HG03280 (cell line): Measurements from ENCODE around the gene GALNT1.

Source experiments
- ATAC-seq: cut with Tn5 transposase; IDR thresholded peaks from one replicate; pipeline ENCODE4 v1.9.1; 2021; ENCODE audit warnings: mild to moderate bottlenecking, moderate library complexity; ENCODE audit not compliant: unreplicated experiment

Gene GALNT1

GRCh38 chr18:35662293-35663062 lies 80.9 kb downstream of the GALNT1 start:
- no peak for ATAC-seq

DNA sequence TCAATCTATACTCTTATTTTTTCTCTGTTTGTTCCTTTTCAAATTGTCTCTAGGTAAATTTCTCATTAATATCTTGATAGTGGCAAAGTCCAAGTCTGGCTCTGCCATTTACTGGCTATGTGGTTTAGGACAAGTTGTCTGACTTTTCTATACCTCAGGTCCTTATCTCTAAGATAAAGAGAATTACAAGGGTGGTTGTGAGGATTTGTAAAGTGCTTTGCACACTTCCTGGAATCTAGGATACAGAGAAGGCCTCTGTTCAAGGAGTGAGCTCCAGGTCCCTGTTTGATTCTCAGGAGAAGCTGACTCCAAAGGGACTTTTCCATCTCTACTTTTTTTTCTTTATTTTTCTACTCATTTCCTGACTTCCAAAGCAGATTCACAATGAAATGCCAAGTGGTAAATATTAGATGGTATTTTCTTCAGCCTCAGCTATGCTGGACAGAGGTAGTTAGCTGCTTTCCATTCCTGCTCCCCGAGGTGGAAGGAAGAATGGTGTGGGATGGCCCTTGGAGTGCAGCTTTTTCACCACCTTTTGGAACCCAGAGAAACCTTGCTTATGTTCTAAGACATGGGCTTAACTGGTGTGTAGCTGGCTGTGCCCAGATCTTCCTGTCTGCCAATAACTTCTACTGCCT lies 90.5 kb downstream of the GALNT1 start:
- ATAC-seq, result no peak

DNA sequence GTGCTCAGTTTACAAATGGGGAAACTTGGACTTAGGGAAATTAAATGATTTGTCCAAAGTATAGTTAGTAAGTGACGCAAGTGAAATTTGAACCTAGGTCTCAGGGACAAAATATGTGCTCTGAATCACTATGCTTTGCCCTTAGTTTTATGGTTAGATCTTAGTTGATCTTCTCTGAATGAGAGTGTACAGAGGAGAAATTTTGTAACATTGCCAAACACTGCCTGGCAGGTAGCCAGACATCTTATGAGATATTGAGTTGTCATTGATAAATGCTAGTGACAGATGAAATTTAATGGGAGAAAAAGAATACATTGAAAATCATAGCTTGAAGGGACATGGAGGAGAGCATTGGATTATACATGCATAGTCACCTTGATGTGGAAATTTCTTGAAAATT lies 91.4 kb downstream of the GALNT1 start:
- no peak for ATAC-seq

GRCh38 chr18:35673682-35674081 lies 92.1 kb downstream of the GALNT1 start:
- ATAC-seq, result no peak

- ATAC-seq, result no peak
These were observed 98.6 kb downstream of the GALNT1 start for GRCh38 chr18:35680139-35680551.

GRCh38 chr18:35682281-35682867 lies 100.8 kb downstream of the GALNT1 start:
- ATAC-seq, result no peak

DNA sequence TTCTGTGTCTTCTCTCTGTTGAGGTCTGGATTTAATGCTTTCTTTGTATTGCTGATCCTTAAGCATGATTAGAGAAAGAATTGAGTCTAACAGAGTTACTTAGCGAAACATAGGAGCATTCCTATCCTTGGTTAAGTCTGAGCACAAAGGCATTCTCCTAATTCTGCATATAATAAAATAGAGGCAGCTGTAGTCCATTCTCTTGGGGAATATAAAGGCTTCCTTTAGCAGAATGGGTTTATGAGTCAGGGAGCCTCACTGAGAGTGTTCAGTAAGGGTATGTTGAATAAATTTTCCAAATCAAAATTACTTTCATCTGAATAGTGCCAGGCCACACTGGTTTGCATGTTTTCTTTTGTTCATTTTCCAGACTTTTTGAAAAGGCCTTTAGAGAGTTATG lies 101.5 kb downstream of the GALNT1 start:
- ATAC-seq, result no peak

DNA sequence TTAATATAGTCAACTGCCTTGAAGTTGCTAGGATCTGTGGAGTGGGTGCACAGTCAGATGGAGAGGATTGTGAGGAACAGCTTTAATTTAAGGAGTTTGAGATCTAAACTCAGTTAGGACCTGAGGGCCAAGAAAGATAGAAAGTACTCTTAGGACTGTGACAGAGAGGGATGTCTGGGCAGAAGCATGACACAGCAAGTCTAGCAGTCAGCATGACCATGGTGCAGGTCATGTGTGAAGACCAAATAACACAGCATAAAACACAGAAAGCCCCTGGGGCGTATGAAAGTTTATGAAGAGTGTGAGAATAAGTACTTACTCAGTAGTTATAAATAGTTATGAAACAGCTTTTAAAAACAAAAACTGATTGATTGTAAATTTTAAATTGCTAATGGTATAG lies 107.2 kb downstream of the GALNT1 start:
- peak; percentile 75 for ATAC-seq

DNA sequence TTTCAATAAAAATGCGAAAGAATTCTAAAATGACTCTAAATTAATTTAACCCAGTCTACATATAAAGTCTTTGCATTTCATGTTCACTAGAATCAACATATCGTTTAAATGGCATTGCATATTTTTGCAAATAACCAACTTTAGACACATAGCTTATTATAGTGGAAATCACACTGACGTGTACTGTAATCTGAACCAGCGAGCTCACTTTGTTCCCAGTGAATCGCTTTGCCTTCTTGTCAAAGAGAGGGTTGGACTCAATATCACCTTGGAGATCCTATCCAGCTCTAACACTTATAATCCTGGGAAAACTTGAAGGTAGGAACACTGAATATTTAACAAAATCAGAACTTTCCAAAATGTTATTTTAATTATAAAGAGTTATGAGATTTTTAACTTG lies 108.2 kb downstream of the GALNT1 start:
- ATAC-seq, result no peak

DNA sequence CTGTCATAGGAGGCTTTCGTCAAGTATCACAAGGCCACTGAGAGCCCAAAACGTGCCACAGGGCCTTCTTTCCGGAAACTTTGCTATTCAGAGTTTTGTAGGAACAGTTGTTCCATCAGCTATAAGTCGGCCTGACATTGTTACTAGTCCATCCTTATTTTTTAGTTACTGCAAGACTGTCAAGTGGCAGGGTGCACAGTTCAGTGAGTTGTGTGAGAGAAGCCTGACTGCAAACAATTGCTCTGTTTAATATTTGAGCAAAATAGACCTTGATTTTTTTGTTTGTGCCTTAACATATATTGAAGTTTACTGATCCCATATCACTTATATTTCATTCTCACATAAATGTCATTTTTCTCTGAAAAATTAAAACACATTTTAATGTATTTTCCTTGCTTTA lies 110.1 kb downstream of the GALNT1 start:
- ATAC-seq, result no peak

- no peak for ATAC-seq
These were observed 111.3 kb downstream of the GALNT1 start for GRCh38 chr18:35692866-35693265.

DNA sequence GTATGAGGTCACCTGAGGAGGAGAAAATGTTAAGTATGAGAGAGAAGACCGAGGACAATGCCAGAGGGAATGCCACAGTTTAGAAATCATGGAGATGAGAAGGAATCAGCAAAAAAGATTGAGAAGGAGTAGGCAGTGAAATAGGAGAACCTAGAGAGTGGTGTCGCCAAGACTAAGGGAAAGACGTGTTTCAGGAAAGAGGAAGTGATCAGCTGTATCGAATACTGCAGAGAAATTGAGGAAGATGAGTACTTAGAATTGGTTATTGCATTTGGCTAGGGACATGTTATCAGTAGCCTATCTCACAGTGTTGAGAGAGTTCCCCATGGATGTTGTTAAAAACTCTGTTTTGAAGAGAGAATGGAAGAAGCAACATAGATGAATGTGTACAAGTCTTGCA lies 112.3 kb downstream of the GALNT1 start:
- no peak for ATAC-seq

- ATAC-seq, result no peak
These were observed 113.3 kb downstream of the GALNT1 start for GRCh38 chr18:35694808-35695207.

DNA sequence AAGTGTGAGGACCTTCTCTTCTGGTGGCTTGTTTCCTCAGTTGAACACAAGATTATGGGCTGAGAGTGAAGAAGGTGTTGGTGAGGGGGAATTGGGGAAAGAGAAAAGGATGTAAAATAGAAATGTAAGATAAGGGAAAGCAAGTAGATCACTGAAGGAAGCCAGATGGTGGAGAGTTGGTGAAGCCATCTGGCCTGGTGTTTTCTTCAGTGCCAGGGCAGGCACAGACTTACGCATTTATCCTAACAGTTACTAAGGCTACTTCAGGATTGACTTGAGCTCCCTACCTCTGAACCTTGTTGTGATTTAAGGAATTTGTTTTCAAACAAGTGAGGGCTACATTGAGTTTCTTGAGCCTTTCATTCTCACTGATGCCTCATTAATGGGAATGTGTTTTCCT lies 113.8 kb downstream of the GALNT1 start:
- ATAC-seq, result no peak

GRCh38 chr18:35695803-35696202 lies 114.3 kb downstream of the GALNT1 start:
- no peak for ATAC-seq

DNA sequence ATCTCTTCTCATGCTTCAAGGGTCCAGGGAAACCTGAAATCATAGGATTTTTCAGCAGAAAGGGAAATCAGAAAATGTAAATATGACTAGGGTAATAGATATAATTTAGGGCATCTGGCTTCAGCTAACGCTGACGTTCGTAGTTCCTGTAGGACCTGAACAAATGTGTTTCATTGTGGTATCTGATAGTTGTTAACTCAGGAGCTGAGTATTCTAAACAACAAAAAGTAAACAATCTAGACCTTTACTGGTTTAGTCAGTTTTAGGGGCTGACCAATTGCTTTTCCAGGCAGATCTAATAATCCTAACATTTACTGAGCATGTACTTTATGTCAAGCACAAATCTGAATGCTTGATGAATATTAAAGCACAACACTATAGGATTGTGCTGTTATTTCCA lies 114.8 kb downstream of the GALNT1 start:
- ATAC-seq, result no peak

DNA sequence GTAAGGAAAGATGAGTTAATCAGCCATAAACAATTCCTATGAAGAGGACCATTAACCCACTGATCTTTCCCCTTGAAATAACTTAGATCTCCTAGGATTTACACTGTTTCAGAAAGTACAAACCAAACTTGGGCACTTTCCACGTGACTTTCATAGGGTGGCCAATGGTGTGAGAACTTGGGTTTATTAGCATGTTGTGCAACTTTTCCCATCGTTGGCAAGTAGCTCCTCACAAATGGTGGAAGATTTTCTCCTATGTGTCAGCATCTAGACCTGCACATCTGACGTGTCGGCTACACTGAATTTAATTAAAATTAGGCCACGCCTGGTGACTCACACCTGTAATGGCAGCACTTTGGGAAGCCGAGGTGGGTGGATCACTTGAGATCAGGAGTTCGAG lies 116.3 kb downstream of the GALNT1 start:
- ATAC-seq, result no peak

DNA sequence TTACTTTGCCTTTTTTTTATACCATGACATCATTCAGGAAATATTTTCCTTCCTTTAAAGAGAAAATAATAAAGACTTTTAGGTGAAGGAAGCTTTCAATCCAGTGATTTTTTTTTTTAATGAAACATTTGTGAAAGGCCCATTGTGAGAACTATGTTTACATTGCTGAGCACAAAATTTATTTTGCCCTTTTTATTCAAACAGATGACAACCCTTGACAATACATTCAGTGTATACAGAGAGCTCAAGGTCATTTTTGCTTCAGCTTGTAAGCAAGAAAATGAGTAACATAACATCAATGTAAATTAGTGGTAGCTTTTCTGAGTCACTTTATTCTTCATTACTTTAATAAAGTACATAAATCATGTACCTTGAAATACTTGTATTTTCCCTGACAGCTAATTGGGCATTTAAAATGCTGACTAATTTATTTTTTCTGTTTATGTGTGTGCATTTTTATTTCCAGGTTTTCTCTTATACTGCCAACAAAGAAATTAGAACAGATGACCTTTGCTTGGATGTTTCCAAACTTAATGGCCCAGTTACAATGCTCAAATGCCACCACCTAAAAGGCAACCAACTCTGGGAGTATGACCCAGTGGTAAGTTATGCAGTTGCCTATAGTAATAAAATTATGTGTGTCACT lies 121.6 kb downstream of the GALNT1 start:
- no peak for ATAC-seq

GRCh38 chr18:35705988-35706387 lies 124.4 kb downstream of the GALNT1 start:
- ATAC-seq, result no peak

DNA sequence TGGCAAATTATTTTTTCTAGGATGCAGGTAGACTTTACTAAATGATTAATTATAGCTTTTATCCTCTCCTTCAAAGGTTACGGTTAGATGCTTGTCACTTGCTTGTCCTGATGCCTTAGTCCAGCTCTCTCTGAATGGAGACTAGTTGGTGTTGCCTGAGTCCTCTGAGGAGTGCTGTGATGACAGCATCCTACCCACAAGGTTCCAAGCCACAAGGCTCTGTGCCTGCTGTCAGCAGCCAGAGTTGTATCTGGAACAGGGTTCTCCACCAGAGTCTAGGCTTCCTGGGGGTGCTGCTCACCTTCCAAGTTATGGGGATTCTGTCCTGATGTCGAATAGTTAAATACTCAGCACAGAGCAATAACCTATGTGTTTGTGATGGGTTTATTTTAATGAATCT lies 125.7 kb downstream of the GALNT1 start:
- no peak for ATAC-seq

DNA sequence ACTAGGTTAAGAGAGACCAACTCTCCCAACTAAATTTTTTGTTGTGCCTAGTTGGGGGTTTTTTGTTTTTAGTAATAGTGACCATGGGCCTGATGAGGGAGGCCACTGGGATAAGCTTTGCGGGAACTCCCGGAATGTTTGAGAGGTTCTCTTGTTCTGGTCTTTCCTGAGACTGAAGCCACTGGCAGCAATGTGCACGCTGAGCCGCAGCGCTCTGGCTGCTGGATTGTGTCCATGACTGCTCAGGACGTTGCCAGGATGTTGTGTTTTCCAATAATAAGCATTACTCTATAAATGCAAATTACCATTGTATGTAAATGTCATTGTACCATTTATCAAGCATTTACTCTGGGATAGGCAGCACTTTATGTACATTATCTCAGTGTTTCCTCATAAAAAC lies 126.1 kb downstream of the GALNT1 start:
- ATAC-seq, result no peak

DNA sequence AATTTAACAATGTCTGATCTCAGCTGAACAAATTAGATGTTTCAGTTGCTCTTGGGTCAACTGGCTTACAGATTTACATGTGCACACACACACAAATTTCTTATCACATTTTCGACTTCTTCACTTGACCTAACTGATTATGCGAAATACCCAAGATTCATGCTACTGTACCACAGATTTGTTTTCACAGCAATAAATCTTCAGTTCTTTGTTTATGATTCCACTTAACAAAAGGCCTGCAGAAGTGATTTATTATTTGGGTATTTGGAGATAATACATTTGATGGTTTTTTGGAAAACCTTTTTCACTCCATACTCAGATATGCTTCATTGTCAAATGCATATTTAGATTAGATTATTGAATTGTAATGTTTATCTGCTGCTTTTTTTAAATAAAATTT lies 129.0 kb downstream of the GALNT1 start:
- no peak for ATAC-seq
